SK-N-SH treated with all-trans-retinoic acid at 6 μM for 48 hours (cell line): ENCODE data around the gene ARHGEF16.

Source experiments
- ARNTL ChIP-seq: fragments of 450-650 bp; formaldehyde crosslinking; IDR thresholded peaks from 2 replicates; pipeline ENCODE4 v1.5.0; 2020; ENCODE audit warnings: low read depth, mild to moderate bottlenecking, moderate library complexity, borderline replicate concordance
- BACH2 ChIP-seq: fragments of 250-450 bp; sonication (Bioruptor Pico); IDR thresholded peaks from 2 replicates; pipeline ENCODE4 v1.9.0; 2021; ENCODE audit warnings: mild to moderate bottlenecking, borderline replicate concordance
- ISL1 ChIP-seq: fragments of 250-450 bp; sonication (Bioruptor Pico); IDR thresholded peaks from 2 replicates; pipeline ENCODE4 v2.1.2; 2022; ENCODE audit warnings: mild to moderate bottlenecking, moderate library complexity
- TOX ChIP-seq: fragments of 250-450 bp; sonication (Bioruptor Pico); IDR thresholded peaks from 2 replicates; pipeline ENCODE4 v1.8.0; 2021; ENCODE audit warnings: mild to moderate bottlenecking, moderate library complexity, borderline replicate concordance
- ZFP3 ChIP-seq: fragments of 250-450 bp; sonication (Bioruptor Pico); IDR thresholded peaks from 2 replicates; pipeline ENCODE4 v1.5.0; 2020; ENCODE audit warnings: mild to moderate bottlenecking, moderate library complexity
- ZNF565 ChIP-seq: fragments of 450-650 bp; formaldehyde crosslinking; conservative IDR thresholded peaks from 2 replicates; pipeline ENCODE4 v1.5.0; 2020; ENCODE audit warnings: low read depth, mild to moderate bottlenecking, moderate library complexity
- TF ChIP-seq, protein P1 (sequence below): fragments of 250-450 bp; sonication (Bioruptor Pico); IDR thresholded peaks from 2 replicates; pipeline ENCODE4 v1.8.0; 2021; ENCODE audit warnings: low read depth, mild to moderate bottlenecking, moderate library complexity, borderline replicate concordance
- TF ChIP-seq, protein P2 (sequence below): fragments of 250-450 bp; sonication (Bioruptor Pico); IDR thresholded peaks from 2 replicates; pipeline ENCODE4 v1.8.0; 2020; ENCODE audit warnings: mild to moderate bottlenecking, moderate library complexity, borderline replicate concordance
- TF ChIP-seq, protein P3 (sequence below): fragments of 250-450 bp; sonication (Bioruptor Pico); IDR thresholded peaks from 2 replicates; pipeline ENCODE4 v1.5.1; 2020; ENCODE audit warnings: low read depth, mild to moderate bottlenecking, moderate library complexity
- TF ChIP-seq, protein P4 (sequence below): fragments of 250-450 bp; sonication (Bioruptor Pico); IDR thresholded peaks from 2 replicates; pipeline ENCODE4 v1.5.0; 2020; ENCODE audit warnings: mild to moderate bottlenecking, moderate library complexity

DNA sequence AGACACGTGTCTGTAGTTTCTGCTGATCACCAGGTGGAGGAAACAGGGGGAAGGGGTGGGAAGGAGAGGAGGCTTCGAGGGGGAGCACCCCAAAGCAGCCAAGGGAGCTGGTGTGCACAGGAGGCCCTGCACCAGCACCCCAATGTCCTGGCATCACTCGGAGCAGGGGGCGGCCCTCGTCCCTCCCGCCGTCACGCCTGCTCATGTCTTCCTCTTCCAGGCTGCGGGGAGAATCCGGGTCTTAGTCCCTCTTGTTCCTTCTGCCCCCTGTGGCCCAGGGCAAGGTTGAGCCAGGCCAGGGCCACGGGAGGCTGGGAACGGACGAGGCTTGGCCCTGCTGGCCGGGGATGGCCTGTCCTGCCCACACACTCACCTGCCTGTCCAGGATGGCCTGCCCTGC, 21.4 kb upstream of the ARHGEF16 start:
- TF ChIP-seq, protein P1, sequence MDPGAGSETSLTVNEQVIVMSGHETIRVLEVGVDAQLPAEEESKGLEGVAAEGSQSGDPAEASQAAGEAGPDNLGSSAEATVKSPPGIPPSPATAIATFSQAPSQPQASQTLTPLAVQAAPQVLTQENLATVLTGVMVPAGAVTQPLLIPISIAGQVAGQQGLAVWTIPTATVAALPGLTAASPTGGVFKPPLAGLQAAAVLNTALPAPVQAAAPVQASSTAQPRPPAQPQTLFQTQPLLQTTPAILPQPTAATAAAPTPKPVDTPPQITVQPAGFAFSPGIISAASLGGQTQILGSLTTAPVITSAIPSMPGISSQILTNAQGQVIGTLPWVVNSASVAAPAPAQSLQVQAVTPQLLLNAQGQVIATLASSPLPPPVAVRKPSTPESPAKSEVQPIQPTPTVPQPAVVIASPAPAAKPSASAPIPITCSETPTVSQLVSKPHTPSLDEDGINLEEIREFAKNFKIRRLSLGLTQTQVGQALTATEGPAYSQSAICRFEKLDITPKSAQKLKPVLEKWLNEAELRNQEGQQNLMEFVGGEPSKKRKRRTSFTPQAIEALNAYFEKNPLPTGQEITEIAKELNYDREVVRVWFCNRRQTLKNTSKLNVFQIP (CRISPR knock-in tag) = no peak
- TF ChIP-seq BACH2 (CRISPR knock-in tag) (no peak), ZFP3 (CRISPR knock-in tag) (no peak), ARNTL (no peak), TOX (CRISPR knock-in tag) (no peak), ZNF565 (CRISPR knock-in tag) (no peak), ISL1 (CRISPR knock-in tag) (no peak)
- TF ChIP-seq, protein P2, sequence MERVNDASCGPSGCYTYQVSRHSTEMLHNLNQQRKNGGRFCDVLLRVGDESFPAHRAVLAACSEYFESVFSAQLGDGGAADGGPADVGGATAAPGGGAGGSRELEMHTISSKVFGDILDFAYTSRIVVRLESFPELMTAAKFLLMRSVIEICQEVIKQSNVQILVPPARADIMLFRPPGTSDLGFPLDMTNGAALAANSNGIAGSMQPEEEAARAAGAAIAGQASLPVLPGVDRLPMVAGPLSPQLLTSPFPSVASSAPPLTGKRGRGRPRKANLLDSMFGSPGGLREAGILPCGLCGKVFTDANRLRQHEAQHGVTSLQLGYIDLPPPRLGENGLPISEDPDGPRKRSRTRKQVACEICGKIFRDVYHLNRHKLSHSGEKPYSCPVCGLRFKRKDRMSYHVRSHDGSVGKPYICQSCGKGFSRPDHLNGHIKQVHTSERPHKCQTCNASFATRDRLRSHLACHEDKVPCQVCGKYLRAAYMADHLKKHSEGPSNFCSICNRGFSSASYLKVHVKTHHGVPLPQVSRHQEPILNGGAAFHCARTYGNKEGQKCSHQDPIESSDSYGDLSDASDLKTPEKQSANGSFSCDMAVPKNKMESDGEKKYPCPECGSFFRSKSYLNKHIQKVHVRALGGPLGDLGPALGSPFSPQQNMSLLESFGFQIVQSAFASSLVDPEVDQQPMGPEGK (CRISPR knock-in tag) = no peak
- TF ChIP-seq, protein P3, sequence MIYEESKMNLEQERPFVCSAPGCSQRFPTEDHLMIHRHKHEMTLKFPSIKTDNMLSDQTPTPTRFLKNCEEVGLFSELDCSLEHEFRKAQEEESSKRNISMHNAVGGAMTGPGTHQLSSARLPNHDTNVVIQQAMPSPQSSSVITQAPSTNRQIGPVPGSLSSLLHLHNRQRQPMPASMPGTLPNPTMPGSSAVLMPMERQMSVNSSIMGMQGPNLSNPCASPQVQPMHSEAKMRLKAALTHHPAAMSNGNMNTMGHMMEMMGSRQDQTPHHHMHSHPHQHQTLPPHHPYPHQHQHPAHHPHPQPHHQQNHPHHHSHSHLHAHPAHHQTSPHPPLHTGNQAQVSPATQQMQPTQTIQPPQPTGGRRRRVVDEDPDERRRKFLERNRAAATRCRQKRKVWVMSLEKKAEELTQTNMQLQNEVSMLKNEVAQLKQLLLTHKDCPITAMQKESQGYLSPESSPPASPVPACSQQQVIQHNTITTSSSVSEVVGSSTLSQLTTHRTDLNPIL = no peak
- TF ChIP-seq, protein P4, sequence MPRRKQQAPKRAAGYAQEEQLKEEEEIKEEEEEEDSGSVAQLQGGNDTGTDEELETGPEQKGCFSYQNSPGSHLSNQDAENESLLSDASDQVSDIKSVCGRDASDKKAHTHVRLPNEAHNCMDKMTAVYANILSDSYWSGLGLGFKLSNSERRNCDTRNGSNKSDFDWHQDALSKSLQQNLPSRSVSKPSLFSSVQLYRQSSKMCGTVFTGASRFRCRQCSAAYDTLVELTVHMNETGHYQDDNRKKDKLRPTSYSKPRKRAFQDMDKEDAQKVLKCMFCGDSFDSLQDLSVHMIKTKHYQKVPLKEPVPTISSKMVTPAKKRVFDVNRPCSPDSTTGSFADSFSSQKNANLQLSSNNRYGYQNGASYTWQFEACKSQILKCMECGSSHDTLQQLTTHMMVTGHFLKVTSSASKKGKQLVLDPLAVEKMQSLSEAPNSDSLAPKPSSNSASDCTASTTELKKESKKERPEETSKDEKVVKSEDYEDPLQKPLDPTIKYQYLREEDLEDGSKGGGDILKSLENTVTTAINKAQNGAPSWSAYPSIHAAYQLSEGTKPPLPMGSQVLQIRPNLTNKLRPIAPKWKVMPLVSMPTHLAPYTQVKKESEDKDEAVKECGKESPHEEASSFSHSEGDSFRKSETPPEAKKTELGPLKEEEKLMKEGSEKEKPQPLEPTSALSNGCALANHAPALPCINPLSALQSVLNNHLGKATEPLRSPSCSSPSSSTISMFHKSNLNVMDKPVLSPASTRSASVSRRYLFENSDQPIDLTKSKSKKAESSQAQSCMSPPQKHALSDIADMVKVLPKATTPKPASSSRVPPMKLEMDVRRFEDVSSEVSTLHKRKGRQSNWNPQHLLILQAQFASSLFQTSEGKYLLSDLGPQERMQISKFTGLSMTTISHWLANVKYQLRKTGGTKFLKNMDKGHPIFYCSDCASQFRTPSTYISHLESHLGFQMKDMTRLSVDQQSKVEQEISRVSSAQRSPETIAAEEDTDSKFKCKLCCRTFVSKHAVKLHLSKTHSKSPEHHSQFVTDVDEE (CRISPR knock-in tag) = no peak
